GM23338 (cell line): ENCODE results near the gene AKAP13.
A peak's percentile ranks its signal among the peaks of the same experiment; 100 is the strongest.

Experiments
- CREB1 ChIP-seq: fragments of 250-450 bp; sonication (Bioruptor Pico); IDR thresholded peaks from 2 replicates; pipeline ENCODE4 v1.5.0; 2020; ENCODE audit warnings: low read depth, mild to moderate bottlenecking, moderate library complexity
- EZH2 ChIP-seq: fragments of 200-600 bp; sonication (generic); IDR thresholded peaks from one replicate; pipeline ENCODE4 v1.8.0; 2017; ENCODE audit warnings: antibody characterized with exemption, mild to moderate bottlenecking, low read depth; ENCODE audit not compliant: unreplicated experiment
- EZH2phosphoT487 ChIP-seq: fragments of 200-600 bp; sonication (generic); IDR thresholded peaks from one replicate; pipeline ENCODE4 v1.8.1; 2018; ENCODE audit warnings: antibody characterized with exemption; ENCODE audit not compliant: unreplicated experiment
- JUNB ChIP-seq: IDR thresholded peaks from one replicate; pipeline ENCODE4 v1.6.1; 2016; ENCODE audit warnings: antibody characterized with exemption; ENCODE audit not compliant: unreplicated experiment
- POLR2AphosphoS5 ChIP-seq: IDR thresholded peaks from 2 replicates; pipeline ENCODE4 v1.6.1; 2016; ENCODE audit warnings: antibody characterized with exemption, low read depth
- STAT1 ChIP-seq: IDR thresholded peaks from one replicate; pipeline ENCODE4 v1.6.1; 2016; ENCODE audit warnings: antibody characterized with exemption; ENCODE audit not compliant: unreplicated experiment
- ZNF114 ChIP-seq: fragments of 250-450 bp; sonication (Bioruptor Pico); IDR thresholded peaks from 2 replicates; pipeline ENCODE4 v1.5.0; 2020; ENCODE audit warnings: mild to moderate bottlenecking, moderate library complexity
- ZNF331 ChIP-seq: fragments of 250-450 bp; sonication (Bioruptor Pico); IDR thresholded peaks from 2 replicates; pipeline ENCODE4 v1.5.0; 2020; ENCODE audit warnings: low read depth, mild to moderate bottlenecking, moderate library complexity
- TF ChIP-seq, protein P1 (sequence below), 2 experiments: fragments of 200-600 bp in 1 of 2; sonication (generic) in 1 of 2; conservative IDR thresholded peaks; 2 replicates each; pipeline versions ENCODE4 v1.5.1 to v1.6.1; 2016 to 2017; ENCODE audit warnings: antibody characterized with exemption in 2 of 2, low read depth in 2 of 2, mild to moderate bottlenecking in 2 of 2, moderate library complexity in 1 of 2
- TF ChIP-seq, protein P2 (sequence below): IDR thresholded peaks from 2 replicates; pipeline ENCODE4 v1.6.1; 2016; ENCODE audit warnings: antibody characterized with exemption
- TF ChIP-seq, protein P3 (sequence below): IDR thresholded peaks from one replicate; pipeline ENCODE4 v1.6.1; 2018; ENCODE audit warnings: antibody characterized with exemption; ENCODE audit not compliant: unreplicated experiment
- TF ChIP-seq, protein P4 (sequence below): fragments of 250-450 bp; sonication (Bioruptor Pico); IDR thresholded peaks from 2 replicates; pipeline ENCODE4 v1.5.0; 2020; ENCODE audit warnings: mild to moderate bottlenecking, moderate library complexity

DNA sequence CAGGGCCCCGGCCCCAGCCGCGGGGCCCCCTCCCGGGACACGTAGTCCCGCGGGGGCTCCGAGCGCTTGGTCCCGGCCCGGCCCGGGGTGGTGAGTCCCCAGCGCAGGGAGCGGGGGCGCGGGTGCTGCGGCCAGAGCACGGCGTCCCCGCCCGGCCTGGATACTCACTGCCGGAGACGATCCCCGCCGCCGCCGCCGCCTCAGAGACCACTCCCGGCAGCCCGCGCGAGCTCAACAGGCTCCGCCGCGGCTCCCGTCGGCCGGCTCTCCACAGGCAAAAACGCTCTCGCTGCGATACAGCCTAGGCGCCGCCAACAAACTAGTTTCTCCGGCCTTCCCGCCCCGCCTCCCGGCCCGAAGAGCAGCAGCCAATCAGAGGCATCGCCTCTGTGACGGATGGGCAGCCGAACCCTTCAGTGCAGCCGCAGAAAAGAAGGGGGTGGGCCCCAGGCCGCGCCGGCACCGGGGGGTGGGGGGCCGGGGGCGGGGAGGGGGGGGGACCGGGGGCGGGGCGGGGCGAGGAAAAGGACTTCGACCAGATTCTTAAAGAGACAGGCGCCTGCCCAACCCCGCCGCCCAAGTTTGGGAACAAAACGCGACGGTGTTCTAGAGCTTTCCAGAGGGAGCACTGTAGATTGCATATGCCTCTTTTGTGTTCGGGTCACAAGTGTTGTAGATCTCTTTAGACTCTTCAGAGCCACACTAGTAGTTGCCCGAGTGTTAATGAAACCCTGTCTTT lies 414.4 kb downstream of the AKAP13 start, which contains the start of gene KLHL25:
- TF ChIP-seq, protein P1, sequence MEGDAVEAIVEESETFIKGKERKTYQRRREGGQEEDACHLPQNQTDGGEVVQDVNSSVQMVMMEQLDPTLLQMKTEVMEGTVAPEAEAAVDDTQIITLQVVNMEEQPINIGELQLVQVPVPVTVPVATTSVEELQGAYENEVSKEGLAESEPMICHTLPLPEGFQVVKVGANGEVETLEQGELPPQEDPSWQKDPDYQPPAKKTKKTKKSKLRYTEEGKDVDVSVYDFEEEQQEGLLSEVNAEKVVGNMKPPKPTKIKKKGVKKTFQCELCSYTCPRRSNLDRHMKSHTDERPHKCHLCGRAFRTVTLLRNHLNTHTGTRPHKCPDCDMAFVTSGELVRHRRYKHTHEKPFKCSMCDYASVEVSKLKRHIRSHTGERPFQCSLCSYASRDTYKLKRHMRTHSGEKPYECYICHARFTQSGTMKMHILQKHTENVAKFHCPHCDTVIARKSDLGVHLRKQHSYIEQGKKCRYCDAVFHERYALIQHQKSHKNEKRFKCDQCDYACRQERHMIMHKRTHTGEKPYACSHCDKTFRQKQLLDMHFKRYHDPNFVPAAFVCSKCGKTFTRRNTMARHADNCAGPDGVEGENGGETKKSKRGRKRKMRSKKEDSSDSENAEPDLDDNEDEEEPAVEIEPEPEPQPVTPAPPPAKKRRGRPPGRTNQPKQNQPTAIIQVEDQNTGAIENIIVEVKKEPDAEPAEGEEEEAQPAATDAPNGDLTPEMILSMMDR (conservative IDR thresholded peaks at IDR 0.05; ENCODE audit: low read depth in 2 of 2) = no peak
- TF ChIP-seq EZH2 (no peak), ZNF331 (no peak), EZH2phosphoT487 (no peak), POLR2AphosphoS5 (peak; percentile 70), JUNB (no peak), CREB1 (no peak), ZNF114 (CRISPR knock-in tag) (no peak), STAT1 (no peak)
- TF ChIP-seq, protein P2, sequence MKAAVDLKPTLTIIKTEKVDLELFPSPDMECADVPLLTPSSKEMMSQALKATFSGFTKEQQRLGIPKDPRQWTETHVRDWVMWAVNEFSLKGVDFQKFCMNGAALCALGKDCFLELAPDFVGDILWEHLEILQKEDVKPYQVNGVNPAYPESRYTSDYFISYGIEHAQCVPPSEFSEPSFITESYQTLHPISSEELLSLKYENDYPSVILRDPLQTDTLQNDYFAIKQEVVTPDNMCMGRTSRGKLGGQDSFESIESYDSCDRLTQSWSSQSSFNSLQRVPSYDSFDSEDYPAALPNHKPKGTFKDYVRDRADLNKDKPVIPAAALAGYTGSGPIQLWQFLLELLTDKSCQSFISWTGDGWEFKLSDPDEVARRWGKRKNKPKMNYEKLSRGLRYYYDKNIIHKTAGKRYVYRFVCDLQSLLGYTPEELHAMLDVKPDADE = no peak
- TF ChIP-seq, protein P3, sequence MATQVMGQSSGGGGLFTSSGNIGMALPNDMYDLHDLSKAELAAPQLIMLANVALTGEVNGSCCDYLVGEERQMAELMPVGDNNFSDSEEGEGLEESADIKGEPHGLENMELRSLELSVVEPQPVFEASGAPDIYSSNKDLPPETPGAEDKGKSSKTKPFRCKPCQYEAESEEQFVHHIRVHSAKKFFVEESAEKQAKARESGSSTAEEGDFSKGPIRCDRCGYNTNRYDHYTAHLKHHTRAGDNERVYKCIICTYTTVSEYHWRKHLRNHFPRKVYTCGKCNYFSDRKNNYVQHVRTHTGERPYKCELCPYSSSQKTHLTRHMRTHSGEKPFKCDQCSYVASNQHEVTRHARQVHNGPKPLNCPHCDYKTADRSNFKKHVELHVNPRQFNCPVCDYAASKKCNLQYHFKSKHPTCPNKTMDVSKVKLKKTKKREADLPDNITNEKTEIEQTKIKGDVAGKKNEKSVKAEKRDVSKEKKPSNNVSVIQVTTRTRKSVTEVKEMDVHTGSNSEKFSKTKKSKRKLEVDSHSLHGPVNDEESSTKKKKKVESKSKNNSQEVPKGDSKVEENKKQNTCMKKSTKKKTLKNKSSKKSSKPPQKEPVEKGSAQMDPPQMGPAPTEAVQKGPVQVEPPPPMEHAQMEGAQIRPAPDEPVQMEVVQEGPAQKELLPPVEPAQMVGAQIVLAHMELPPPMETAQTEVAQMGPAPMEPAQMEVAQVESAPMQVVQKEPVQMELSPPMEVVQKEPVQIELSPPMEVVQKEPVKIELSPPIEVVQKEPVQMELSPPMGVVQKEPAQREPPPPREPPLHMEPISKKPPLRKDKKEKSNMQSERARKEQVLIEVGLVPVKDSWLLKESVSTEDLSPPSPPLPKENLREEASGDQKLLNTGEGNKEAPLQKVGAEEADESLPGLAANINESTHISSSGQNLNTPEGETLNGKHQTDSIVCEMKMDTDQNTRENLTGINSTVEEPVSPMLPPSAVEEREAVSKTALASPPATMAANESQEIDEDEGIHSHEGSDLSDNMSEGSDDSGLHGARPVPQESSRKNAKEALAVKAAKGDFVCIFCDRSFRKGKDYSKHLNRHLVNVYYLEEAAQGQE = no peak
- TF ChIP-seq, protein P4, sequence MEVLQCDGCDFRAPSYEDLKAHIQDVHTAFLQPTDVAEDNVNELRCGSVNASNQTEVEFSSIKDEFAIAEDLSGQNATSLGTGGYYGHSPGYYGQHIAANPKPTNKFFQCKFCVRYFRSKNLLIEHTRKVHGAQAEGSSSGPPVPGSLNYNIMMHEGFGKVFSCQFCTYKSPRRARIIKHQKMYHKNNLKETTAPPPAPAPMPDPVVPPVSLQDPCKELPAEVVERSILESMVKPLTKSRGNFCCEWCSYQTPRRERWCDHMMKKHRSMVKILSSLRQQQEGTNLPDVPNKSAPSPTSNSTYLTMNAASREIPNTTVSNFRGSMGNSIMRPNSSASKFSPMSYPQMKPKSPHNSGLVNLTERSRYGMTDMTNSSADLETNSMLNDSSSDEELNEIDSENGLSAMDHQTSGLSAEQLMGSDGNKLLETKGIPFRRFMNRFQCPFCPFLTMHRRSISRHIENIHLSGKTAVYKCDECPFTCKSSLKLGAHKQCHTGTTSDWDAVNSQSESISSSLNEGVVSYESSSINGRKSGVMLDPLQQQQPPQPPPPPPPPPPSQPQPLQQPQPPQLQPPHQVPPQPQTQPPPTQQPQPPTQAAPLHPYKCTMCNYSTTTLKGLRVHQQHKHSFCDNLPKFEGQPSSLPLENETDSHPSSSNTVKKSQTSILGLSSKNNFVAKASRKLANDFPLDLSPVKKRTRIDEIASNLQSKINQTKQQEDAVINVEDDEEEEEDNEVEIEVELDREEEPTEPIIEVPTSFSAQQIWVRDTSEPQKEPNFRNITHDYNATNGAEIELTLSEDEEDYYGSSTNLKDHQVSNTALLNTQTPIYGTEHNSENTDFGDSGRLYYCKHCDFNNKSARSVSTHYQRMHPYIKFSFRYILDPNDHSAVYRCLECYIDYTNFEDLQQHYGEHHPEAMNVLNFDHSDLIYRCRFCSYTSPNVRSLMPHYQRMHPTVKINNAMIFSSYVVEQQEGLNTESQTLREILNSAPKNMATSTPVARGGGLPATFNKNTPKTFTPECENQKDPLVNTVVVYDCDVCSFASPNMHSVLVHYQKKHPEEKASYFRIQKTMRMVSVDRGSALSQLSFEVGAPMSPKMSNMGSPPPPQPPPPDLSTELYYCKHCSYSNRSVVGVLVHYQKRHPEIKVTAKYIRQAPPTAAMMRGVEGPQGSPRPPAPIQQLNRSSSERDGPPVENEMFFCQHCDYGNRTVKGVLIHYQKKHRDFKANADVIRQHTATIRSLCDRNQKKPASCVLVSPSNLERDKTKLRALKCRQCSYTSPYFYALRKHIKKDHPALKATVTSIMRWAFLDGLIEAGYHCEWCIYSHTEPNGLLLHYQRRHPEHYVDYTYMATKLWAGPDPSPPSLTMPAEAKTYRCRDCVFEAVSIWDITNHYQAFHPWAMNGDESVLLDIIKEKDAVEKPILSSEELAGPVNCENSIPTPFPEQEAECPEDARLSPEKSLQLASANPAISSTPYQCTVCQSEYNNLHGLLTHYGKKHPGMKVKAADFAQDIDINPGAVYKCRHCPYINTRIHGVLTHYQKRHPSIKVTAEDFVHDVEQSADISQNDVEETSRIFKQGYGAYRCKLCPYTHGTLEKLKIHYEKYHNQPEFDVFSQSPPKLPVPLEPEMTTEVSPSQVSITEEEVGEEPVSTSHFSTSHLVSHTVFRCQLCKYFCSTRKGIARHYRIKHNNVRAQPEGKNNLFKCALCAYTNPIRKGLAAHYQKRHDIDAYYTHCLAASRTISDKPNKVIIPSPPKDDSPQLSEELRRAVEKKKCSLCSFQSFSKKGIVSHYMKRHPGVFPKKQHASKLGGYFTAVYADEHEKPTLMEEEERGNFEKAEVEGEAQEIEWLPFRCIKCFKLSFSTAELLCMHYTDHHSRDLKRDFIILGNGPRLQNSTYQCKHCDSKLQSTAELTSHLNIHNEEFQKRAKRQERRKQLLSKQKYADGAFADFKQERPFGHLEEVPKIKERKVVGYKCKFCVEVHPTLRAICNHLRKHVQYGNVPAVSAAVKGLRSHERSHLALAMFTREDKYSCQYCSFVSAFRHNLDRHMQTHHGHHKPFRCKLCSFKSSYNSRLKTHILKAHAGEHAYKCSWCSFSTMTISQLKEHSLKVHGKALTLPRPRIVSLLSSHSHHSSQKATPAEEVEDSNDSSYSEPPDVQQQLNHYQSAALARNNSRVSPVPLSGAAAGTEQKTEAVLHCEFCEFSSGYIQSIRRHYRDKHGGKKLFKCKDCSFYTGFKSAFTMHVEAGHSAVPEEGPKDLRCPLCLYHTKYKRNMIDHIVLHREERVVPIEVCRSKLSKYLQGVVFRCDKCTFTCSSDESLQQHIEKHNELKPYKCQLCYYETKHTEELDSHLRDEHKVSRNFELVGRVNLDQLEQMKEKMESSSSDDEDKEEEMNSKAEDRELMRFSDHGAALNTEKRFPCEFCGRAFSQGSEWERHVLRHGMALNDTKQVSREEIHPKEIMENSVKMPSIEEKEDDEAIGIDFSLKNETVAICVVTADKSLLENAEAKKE (CRISPR knock-in tag) = no peak
